SK-N-SH treated with all-trans-retinoic acid at 6 μM for 48 hours (cell line): ENCODE data around the gene NRGN.

Experiments used
- ATAC-seq: fragments of 200-7000 bp; cut with Tn5 transposase; 3 replicates; pipeline ENCODE4 v1.9.1; 2020; ENCODE audit warnings: mild to moderate bottlenecking, moderate library complexity
- ARNTL ChIP-seq: fragments of 450-650 bp; formaldehyde crosslinking; IDR thresholded peaks from 2 replicates; pipeline ENCODE4 v1.5.0; 2020; ENCODE audit warnings: low read depth, mild to moderate bottlenecking, moderate library complexity, borderline replicate concordance
- BACH2 ChIP-seq: fragments of 250-450 bp; sonication (Bioruptor Pico); IDR thresholded peaks from 2 replicates; pipeline ENCODE4 v1.9.0; 2021; ENCODE audit warnings: mild to moderate bottlenecking, borderline replicate concordance
- CSDC2 ChIP-seq: fragments of 250-450 bp; sonication (Bioruptor Pico); IDR thresholded peaks from 2 replicates; pipeline ENCODE4 v1.5.0; 2020; ENCODE audit warnings: mild to moderate bottlenecking, moderate library complexity
- ESRRG ChIP-seq: fragments of 250-450 bp; sonication (Bioruptor Pico); IDR thresholded peaks from 2 replicates; pipeline ENCODE4 v1.6.1; 2021; ENCODE audit warnings: mild to moderate bottlenecking
- ISL1 ChIP-seq: fragments of 250-450 bp; sonication (Bioruptor Pico); IDR thresholded peaks from 2 replicates; pipeline ENCODE4 v2.1.2; 2022; ENCODE audit warnings: mild to moderate bottlenecking, moderate library complexity
- OSR1 ChIP-seq: fragments of 250-450 bp; sonication (Bioruptor Pico); IDR thresholded peaks from 2 replicates; pipeline ENCODE4 v1.8.0; 2022; ENCODE audit warnings: moderate library complexity, mild to moderate bottlenecking, inconsistent platforms
- PATZ1 ChIP-seq: fragments of 250-450 bp; sonication (Bioruptor Pico); IDR thresholded peaks from 2 replicates; pipeline ENCODE4 v1.8.0; 2020; ENCODE audit warnings: mild to moderate bottlenecking, moderate library complexity, borderline replicate concordance
- POU6F1 ChIP-seq: fragments of 250-450 bp; sonication (Bioruptor Pico); IDR thresholded peaks from 2 replicates; pipeline ENCODE4 v1.8.0; 2021; ENCODE audit warnings: low read depth, mild to moderate bottlenecking, moderate library complexity, borderline replicate concordance
- PPARA ChIP-seq: fragments of 250-450 bp; sonication (Bioruptor Pico); IDR thresholded peaks from 2 replicates; pipeline ENCODE4 v1.5.0; 2020; ENCODE audit warnings: mild to moderate bottlenecking, borderline replicate concordance
- RARB ChIP-seq: fragments of 250-450 bp; sonication (Bioruptor Pico); IDR thresholded peaks from 2 replicates; pipeline ENCODE4 v1.8.0; 2021; ENCODE audit warnings: mild to moderate bottlenecking, moderate library complexity
- SNAI2 ChIP-seq: fragments of 250-450 bp; sonication (Bioruptor Pico); IDR thresholded peaks from 2 replicates; pipeline ENCODE4 v1.5.0; 2020; ENCODE audit warnings: mild to moderate bottlenecking, moderate library complexity
- TCF4 ChIP-seq: fragments of 250-450 bp; sonication (Bioruptor Pico); IDR thresholded peaks from 2 replicates; pipeline ENCODE4 v1.8.0; 2021; ENCODE audit warnings: mild to moderate bottlenecking, moderate library complexity, borderline replicate concordance
- TOX ChIP-seq: fragments of 250-450 bp; sonication (Bioruptor Pico); IDR thresholded peaks from 2 replicates; pipeline ENCODE4 v1.8.0; 2021; ENCODE audit warnings: mild to moderate bottlenecking, moderate library complexity, borderline replicate concordance
- ZC3H10 ChIP-seq: fragments of 250-450 bp; sonication (Bioruptor Pico); IDR thresholded peaks from 2 replicates; pipeline ENCODE4 v1.5.1; 2021; ENCODE audit warnings: mild to moderate bottlenecking, moderate library complexity
- ZFP3 ChIP-seq: fragments of 250-450 bp; sonication (Bioruptor Pico); IDR thresholded peaks from 2 replicates; pipeline ENCODE4 v1.5.0; 2020; ENCODE audit warnings: mild to moderate bottlenecking, moderate library complexity
- ZFP30 ChIP-seq: fragments of 450-650 bp; formaldehyde crosslinking; IDR thresholded peaks from 2 replicates; pipeline ENCODE4 v1.5.0; 2022; ENCODE audit warnings: mild to moderate bottlenecking, moderate library complexity
- ZNF565 ChIP-seq: fragments of 450-650 bp; formaldehyde crosslinking; conservative IDR thresholded peaks from 2 replicates; pipeline ENCODE4 v1.5.0; 2020; ENCODE audit warnings: low read depth, mild to moderate bottlenecking, moderate library complexity
- ZNF70 ChIP-seq: fragments of 450-650 bp; formaldehyde crosslinking; IDR thresholded peaks from 2 replicates; pipeline ENCODE4 v1.5.0; 2020; ENCODE audit warnings: mild to moderate bottlenecking, moderate library complexity
- ZNF8 ChIP-seq: fragments of 450-650 bp; formaldehyde crosslinking; IDR thresholded peaks from 2 replicates; pipeline ENCODE4 v1.5.0; 2020; ENCODE audit warnings: mild to moderate bottlenecking, moderate library complexity
- TF ChIP-seq, protein P1 (sequence below): fragments of 250-450 bp; sonication (Bioruptor Pico); IDR thresholded peaks from 2 replicates; pipeline ENCODE4 v1.5.0; 2020; ENCODE audit warnings: mild to moderate bottlenecking, moderate library complexity
- TF ChIP-seq, protein P2 (sequence below): fragments of 250-450 bp; sonication (Bioruptor Pico); IDR thresholded peaks from 2 replicates; pipeline ENCODE4 v1.5.1; 2020; ENCODE audit warnings: low read depth, mild to moderate bottlenecking, moderate library complexity

Gene NRGN

GRCh38 chr11:124740277-124740882 lies 638 bp downstream of the NRGN start:
- peak; percentile 57 for ATAC-seq
- TF ChIP-seq RARB (CRISPR knock-in tag) = no peak
- TF ChIP-seq, protein P1, sequence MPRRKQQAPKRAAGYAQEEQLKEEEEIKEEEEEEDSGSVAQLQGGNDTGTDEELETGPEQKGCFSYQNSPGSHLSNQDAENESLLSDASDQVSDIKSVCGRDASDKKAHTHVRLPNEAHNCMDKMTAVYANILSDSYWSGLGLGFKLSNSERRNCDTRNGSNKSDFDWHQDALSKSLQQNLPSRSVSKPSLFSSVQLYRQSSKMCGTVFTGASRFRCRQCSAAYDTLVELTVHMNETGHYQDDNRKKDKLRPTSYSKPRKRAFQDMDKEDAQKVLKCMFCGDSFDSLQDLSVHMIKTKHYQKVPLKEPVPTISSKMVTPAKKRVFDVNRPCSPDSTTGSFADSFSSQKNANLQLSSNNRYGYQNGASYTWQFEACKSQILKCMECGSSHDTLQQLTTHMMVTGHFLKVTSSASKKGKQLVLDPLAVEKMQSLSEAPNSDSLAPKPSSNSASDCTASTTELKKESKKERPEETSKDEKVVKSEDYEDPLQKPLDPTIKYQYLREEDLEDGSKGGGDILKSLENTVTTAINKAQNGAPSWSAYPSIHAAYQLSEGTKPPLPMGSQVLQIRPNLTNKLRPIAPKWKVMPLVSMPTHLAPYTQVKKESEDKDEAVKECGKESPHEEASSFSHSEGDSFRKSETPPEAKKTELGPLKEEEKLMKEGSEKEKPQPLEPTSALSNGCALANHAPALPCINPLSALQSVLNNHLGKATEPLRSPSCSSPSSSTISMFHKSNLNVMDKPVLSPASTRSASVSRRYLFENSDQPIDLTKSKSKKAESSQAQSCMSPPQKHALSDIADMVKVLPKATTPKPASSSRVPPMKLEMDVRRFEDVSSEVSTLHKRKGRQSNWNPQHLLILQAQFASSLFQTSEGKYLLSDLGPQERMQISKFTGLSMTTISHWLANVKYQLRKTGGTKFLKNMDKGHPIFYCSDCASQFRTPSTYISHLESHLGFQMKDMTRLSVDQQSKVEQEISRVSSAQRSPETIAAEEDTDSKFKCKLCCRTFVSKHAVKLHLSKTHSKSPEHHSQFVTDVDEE (CRISPR knock-in tag) = peak; percentile 21; the same call in 1 of the 2 replicates
- TF ChIP-seq PATZ1 (CRISPR knock-in tag) = peak; percentile 32; the same call in 1 of the 2 replicates

DNA sequence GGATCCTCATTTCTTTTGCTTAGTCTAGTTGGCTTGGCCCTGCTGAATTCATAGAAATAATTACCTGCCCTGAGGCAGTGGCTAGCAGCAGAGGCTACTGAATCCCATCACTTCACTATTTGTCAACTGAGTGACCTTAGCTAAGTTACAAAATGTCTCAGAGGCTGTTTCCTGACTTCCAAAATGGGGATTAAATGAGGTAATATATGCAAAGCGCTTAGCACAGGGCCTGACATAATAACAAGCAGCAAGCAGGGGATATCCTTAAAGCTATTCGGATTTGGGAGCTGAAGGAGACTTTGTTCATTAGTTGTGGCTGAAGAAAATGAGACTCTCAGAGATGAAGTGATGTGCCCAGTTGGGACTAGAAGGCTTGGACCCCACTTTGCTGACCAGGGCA lies 2.8 kb downstream of the NRGN start:
- TF ChIP-seq PPARA (CRISPR knock-in tag) (no peak), ZC3H10 (no peak), ZFP3 (no peak), ZNF70 (CRISPR knock-in tag) (no peak), RARB (CRISPR knock-in tag) (no peak), ZNF565 (CRISPR knock-in tag) (no peak)
- TF ChIP-seq, all 23 proteins: peak for 0
- ATAC-seq = no peak

DNA sequence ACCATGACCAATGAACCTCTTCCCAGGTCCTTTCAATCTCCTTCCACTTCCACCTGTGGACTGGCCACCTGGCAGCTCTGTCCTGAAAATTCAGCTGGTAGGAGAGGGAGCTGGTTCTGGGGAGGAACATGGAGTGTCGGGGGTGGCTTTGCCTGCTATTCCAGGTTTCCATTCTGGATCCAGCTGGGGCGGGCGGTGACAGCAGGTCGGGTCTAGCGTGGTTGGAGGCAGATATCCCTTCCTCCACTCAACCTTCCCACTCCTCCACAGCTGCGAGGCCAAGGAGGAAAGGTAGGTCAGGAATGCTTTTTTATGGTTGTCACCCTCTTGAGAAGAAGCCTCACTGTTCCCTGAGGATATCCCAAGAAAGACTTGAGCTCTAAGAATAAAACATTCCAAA lies 3.3 kb downstream of the NRGN start:
- ATAC-seq = no peak
- TF ChIP-seq TCF4 (no peak), ARNTL (CRISPR knock-in tag) (no peak), ZFP30 (CRISPR knock-in tag) (no peak), PPARA (CRISPR knock-in tag) (no peak), ESRRG (CRISPR knock-in tag) (no peak), ZNF70 (CRISPR knock-in tag) (no peak), ZFP3 (no peak), ZNF565 (CRISPR knock-in tag) (no peak)

DNA sequence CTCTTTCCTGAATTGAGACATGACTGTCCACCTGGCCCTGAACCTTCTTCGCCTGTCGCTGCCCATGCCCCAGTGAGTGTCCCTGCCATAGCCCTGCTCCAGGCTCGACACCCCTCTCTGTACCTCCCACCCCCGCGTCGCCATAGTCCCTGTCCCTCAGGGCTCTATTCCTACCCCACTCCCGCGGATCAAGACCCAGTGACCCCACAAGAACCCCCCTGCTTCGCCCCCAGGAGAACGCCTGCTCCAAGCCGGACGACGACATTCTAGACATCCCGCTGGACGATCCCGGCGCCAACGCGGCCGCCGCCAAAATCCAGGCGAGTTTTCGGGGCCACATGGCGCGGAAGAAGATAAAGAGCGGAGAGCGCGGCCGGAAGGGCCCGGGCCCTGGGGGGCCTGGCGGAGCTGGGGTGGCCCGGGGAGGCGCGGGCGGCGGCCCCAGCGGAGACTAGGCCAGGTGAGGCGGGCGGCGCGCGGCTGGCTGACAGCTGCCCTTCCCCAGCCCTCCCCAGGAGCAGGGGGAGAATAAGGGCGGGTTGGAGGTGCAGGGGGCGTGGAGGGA lies 5.6 kb downstream of the NRGN start:
- ATAC-seq = no peak

More for the DNA sequence above, 5.6 kb downstream of the NRGN start:
- TF ChIP-seq CSDC2 (CRISPR knock-in tag) (no peak), OSR1 (CRISPR knock-in tag) (no peak), BACH2 (no peak), PATZ1 (CRISPR knock-in tag) (no peak), POU6F1 (CRISPR knock-in tag) (no peak), ESRRG (CRISPR knock-in tag) (no peak), ZFP3 (no peak), ZNF8 (CRISPR knock-in tag) (no peak), TOX (CRISPR knock-in tag) (no peak), ZC3H10 (no peak), ZFP30 (CRISPR knock-in tag) (no peak), TCF4 (no peak), ISL1 (CRISPR knock-in tag) (no peak), SNAI2 (no peak)
- TF ChIP-seq, protein P2, sequence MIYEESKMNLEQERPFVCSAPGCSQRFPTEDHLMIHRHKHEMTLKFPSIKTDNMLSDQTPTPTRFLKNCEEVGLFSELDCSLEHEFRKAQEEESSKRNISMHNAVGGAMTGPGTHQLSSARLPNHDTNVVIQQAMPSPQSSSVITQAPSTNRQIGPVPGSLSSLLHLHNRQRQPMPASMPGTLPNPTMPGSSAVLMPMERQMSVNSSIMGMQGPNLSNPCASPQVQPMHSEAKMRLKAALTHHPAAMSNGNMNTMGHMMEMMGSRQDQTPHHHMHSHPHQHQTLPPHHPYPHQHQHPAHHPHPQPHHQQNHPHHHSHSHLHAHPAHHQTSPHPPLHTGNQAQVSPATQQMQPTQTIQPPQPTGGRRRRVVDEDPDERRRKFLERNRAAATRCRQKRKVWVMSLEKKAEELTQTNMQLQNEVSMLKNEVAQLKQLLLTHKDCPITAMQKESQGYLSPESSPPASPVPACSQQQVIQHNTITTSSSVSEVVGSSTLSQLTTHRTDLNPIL (CRISPR knock-in tag) = no peak
- TF ChIP-seq, protein P1 (CRISPR knock-in tag) = no peak
